Heart left ventricle (tissue), 16 donors: ENCODE measurements around the gene TINAG. TPM values are rescaled to one million over a fixed set of nuclear protein-coding genes. Genes with fewer than 3 reads are reported as not detected.

Experiments used
- ATAC-seq, 4 donors: fragments of 200-7000 bp; cut with Tn5 transposase; one replicate each; pipeline ENCODE4 v1.9.1; 2020 to 2022; ENCODE audit warnings: moderate library complexity in 4 of 4, mild to moderate bottlenecking in 3 of 4, moderate number of reproducible peaks in 1 of 4
- DNase-seq, 5 donors: peaks; one replicate each; pipeline ENCODE4 v3.0.0-alpha.2; 2020
- H3K27ac ChIP-seq, 12 donors: fragments of 200-600 bp; sonication (generic) in 4 of 12; one replicate each; pipeline versions ENCODE4 v1.5.0 to v1.8.0; 2016 to 2022; ENCODE audit warnings: mild to moderate bottlenecking in 2 of 12
- H3K27me3 ChIP-seq, 9 donors: fragments of 200-600 bp; sonication (generic) in 2 of 9; one replicate each; pipeline versions ENCODE4 v1.5.1 to v1.8.0; 2016 to 2022; ENCODE audit warnings: mild to moderate bottlenecking in 3 of 9
- H3K36me3 ChIP-seq, 9 donors: fragments of 200-600 bp; sonication (generic) in 2 of 9; one replicate each; pipeline versions ENCODE4 v1.5.0 to v1.8.0; 2018 to 2022; ENCODE audit warnings: mild to moderate bottlenecking in 2 of 9
- H3K4me1 ChIP-seq, 12 donors: fragments of 200-600 bp; sonication (generic) in 4 of 12; one replicate each; pipeline versions ENCODE4 v1.5.0 to v1.8.0; 2016 to 2022; ENCODE audit warnings: mild to moderate bottlenecking in 3 of 12
- H3K4me3 ChIP-seq, 12 donors: fragments of 200-600 bp; sonication (generic) in 4 of 12; one replicate each; pipeline versions ENCODE4 v1.5.0 to v1.8.0; 2017 to 2022; ENCODE audit warnings: mild to moderate bottlenecking in 9 of 12, moderate library complexity in 4 of 12
- H3K9me3 ChIP-seq, 12 donors: fragments of 200-600 bp; sonication (generic) in 4 of 12; one replicate each; pipeline versions ENCODE4 v1.5.0 to v1.8.0; 2016 to 2022; ENCODE audit warnings: mild to moderate bottlenecking in 1 of 12
- CTCF ChIP-seq, 12 donors: fragments of 200-600 bp; sonication (generic) in 4 of 12; IDR thresholded peaks; one replicate each; pipeline versions ENCODE4 v1.5.0 to v1.8.0; 2018 to 2022; ENCODE audit warnings: antibody characterized with exemption in 12 of 12, mild to moderate bottlenecking in 5 of 12
- POLR2A ChIP-seq, 2 donors: fragments of 450-650 bp; IDR thresholded peaks; one replicate each; pipeline ENCODE4 v1.6.1; 2017; ENCODE audit warnings: antibody characterized with exemption in 2 of 2, mild to moderate bottlenecking in 2 of 2, moderate library complexity in 2 of 2
- WGBS, 4 donors: extraction: QIAGEN DNeasy Blood & Tissue Kit in 2 of 4; methylation state at CpG; one replicate each; pipeline versions ENCODE4 v1.1.5 to v1.1.7; 2013 to 2018; 5-methylcytosine and 5-hydroxymethylcytosine counted together
- intact Hi-C, 10 donors: fragments of 100-400 bp; cut with DNase I; formaldehyde crosslinking; loops; one replicate each; pipeline versions ENCODE4 v1.11.1 to v1.14.2; 2022
- polyA plus RNA-seq, 2 donors: library from polyadenylated mRNA; stranded (reverse); fragments of 200-250 nt; gene quantifications; one replicate each; pipeline ENCODE4 v1.2.3, GENCODE V29; 2013
- total RNA-seq, 9 donors: library from RNA; depleted of rRNA in 2 of 9; stranded (reverse); fragments of >200 nt in 2 of 9; fragmentation: NEBNext Ultra II Directional in 3 of 9; extraction: Animal tissue kit (Norgen Biotek cat#: 25700) in 3 of 9; gene quantifications; one replicate each; pipeline versions ENCODE4 v1.1.0 to v1.2.4, GENCODE V29; 2016 to 2023
- donor health status: ischemic (EF 13 %, LVEDD 7.1; RV severe dilation, severe dysfunction).
- donor health status: healthy with polysubstance abuse.
- donor health status: DM: no; HTN: yes; CAD: no.
- donor health status: DM: no; HTN: no; CAD: no.
- donor health status: ischemic (EF 25% LVEDD 6.9; RV normal size, moderate dysfunction).
- donor health status: ischemic (EF 25% LVEDD 5.7; RV mildly dilated, moderate dysfunction).
- donor health status: healthy.
- donor health status: DM: yes; HTN: yes; CAD: no.
- donor health status: ischemic (EF 35%, LVEDD 5.7; RV mildly dilated, moderate dysfunction).
- donor health status: nonischemic (EF 11% LVEDD 7.7; RV severe dilation, severe dysfunction).
- donor health status: DM: yes; HTN: yes; CAD: no.
- donor health status: PGD.
- donor health status: ischemic (EF 29% LVEDD 5.4; RV normal size, mild dysfunction).
- donor health status: nonischemic (EF 23%, LVEDD 6.1; RV moderate dilation, normal function).

TINAG gene
- total and polyA plus RNA-seq, 11 donors, result 0.15 to 0.56 (median 0.43) TPM; not detected in 1

- no peak overlapping the region for H3K4me3 ChIP-seq
- TF ChIP-seq POLR2A (IDR thresholded peaks at IDR 0.05) (no peak), CTCF (IDR thresholded peaks at IDR 0.05) (no peak)
- no peak overlapping the region for H3K27ac ChIP-seq
- 70 to 84% (median 83%) methylated on average over 3 of the region's 3 CpGs for WGBS, 4 donors
- no peak for DNase-seq
- peaks cover 0 to 11% (median 0%) of the 10 kb centered on the region in 12 donors for H3K9me3 ChIP-seq
- intact Hi-C loops, result no loop called here
- H3K36me3 ChIP-seq, result no peaks in the 10 kb centered on the region
- H3K4me1 ChIP-seq, result no peaks in the 10 kb centered on the region
- no peaks in the 10 kb centered on the region for H3K27me3 ChIP-seq
- ATAC-seq, result no peak
Measured at GRCh38 chr6:54415517-54415916, 107.3 kb downstream of the TINAG start.

- peaks cover 0 to 13% (median 0%) of the 10 kb centered on the region in 12 donors for H3K9me3 ChIP-seq
- DNase-seq (no peak), ATAC-seq (peak in 2 of 4 donors; percentile 46 to 87)
- no peak overlapping the region for H3K27ac ChIP-seq
- no peaks in the 10 kb centered on the region for H3K36me3 ChIP-seq
- H3K4me1 ChIP-seq, result no peaks in the 10 kb centered on the region
- 59 to 69% (median 63%) methylated on average over 3 of the region's 3 CpGs for WGBS, 4 donors
- H3K27me3 ChIP-seq, result no peaks in the 10 kb centered on the region
- TF ChIP-seq CTCF (IDR thresholded peaks at IDR 0.05) (no peak), POLR2A (IDR thresholded peaks at IDR 0.05) (no peak)
- intact Hi-C loops, result no loop called here
- H3K4me3 ChIP-seq, result no peak overlapping the region
Measured at GRCh38 chr6:54419885-54420284, 111.6 kb downstream of the TINAG start.

GRCh38 chr6:54426995-54427394 is 118.8 kb downstream of the TINAG start:
- intact Hi-C loops, result no loop called here
- no peak for DNase-seq
- no peak overlapping the region for H3K27ac ChIP-seq
- TF ChIP-seq CTCF (IDR thresholded peaks at IDR 0.05), result no peak
- TF ChIP-seq POLR2A (IDR thresholded peaks at IDR 0.05), result no peak
- H3K27me3 ChIP-seq, result no peaks in the 10 kb centered on the region
- no peak overlapping the region for H3K4me3 ChIP-seq
- no peaks in the 10 kb centered on the region for H3K36me3 ChIP-seq
- peaks cover 0 to 4% (median 0%) of the 10 kb centered on the region in 12 donors for H3K9me3 ChIP-seq
- ATAC-seq, result no peak
- no peaks in the 10 kb centered on the region for H3K4me1 ChIP-seq

GRCh38 chr6:54427396-54427937 is 119.2 kb downstream of the TINAG start:
- DNase-seq (no peak), ATAC-seq (no peak)
- intact Hi-C loops, result no loop called here
- TF ChIP-seq CTCF (IDR thresholded peaks at IDR 0.05) (no peak), POLR2A (IDR thresholded peaks at IDR 0.05) (no peak)
- WGBS, 4 donors, result 73 to 85% (median 79%) methylated on average over 1 of the region's 1 CpG
- no peaks in the 10 kb centered on the region for H3K4me1 ChIP-seq
- H3K4me3 ChIP-seq, result no peak overlapping the region
- no peaks in the 10 kb centered on the region for H3K27me3 ChIP-seq
- H3K9me3 ChIP-seq, result no peaks in the 10 kb centered on the region
- H3K27ac ChIP-seq, result no peak overlapping the region
- H3K36me3 ChIP-seq, result no peaks in the 10 kb centered on the region
